Neural progenitor cell (in vitro differentiated cells): ENCODE measurements around the gene CDK18. TPM values are rescaled to one million over a fixed set of nuclear protein-coding genes. Genes with fewer than 3 reads are reported as not detected.

ENCODE experiments used
- DNase-seq: peaks from one replicate; pipeline ENCODE4 v3.0.0-alpha.2; 2016; ENCODE audit warnings: low spot score
- H2AFZ ChIP-seq: fragments of 200-600 bp; sonication (generic); replicated peaks from 2 replicates; pipeline ENCODE4 v1.6.1; 2016; ENCODE audit warnings: antibody characterized with exemption
- H3F3A ChIP-seq: fragments of 200-600 bp; sonication (generic); 2 replicates; pipeline ENCODE4 v1.6.1; 2016; ENCODE audit warnings: antibody characterized with exemption, low read depth
- H3K27ac ChIP-seq: fragments of 200-600 bp; sonication (generic); 2 replicates; pipeline ENCODE4 v1.5.1; 2016; ENCODE audit warnings: mild to moderate bottlenecking
- H3K27me3 ChIP-seq: fragments of 200-600 bp; sonication (generic); 2 replicates; pipeline ENCODE4 v1.6.1; 2016; ENCODE audit warnings: mild to moderate bottlenecking, moderate library complexity
- H3K36me3 ChIP-seq: fragments of 200-600 bp; sonication (generic); 2 replicates; pipeline ENCODE4 v1.5.1; 2016
- H3K4me1 ChIP-seq: fragments of 200-600 bp; sonication (generic); 2 replicates; pipeline ENCODE4 v1.6.1; 2016; ENCODE audit warnings: mixed run types
- H3K4me2 ChIP-seq: fragments of 200-600 bp; sonication (generic); 2 replicates; pipeline ENCODE4 v1.6.1; 2016
- H3K4me3 ChIP-seq: fragments of 200-600 bp; sonication (generic); 2 replicates; pipeline ENCODE4 v1.5.1; 2016
- H3K79me2 ChIP-seq: fragments of 200-600 bp; sonication (generic); 2 replicates; pipeline ENCODE4 v1.6.1; 2016; ENCODE audit warnings: low read depth
- H3K9ac ChIP-seq: fragments of 200-600 bp; sonication (generic); 2 replicates; pipeline ENCODE4 v1.6.1; 2016
- H3K9me3 ChIP-seq: fragments of 200-600 bp; sonication (generic); 2 replicates; pipeline ENCODE4 v1.5.1; 2016; ENCODE audit warnings: low read depth
- H4K20me1 ChIP-seq: fragments of 200-600 bp; sonication (generic); 2 replicates; pipeline ENCODE4 v1.6.1; 2016; ENCODE audit warnings: low read depth
- H3K27ac Mint-ChIP-seq: 3 replicates; pipeline ENCODE4 v1.8.0; 2021; ENCODE audit warnings: mixed read lengths
- H3K27me3 Mint-ChIP-seq: 2 replicates; pipeline ENCODE4 v1.8.0; 2022; ENCODE audit warnings: low read depth, mild to moderate bottlenecking, inconsistent platforms, moderate library complexity, mixed read lengths; ENCODE audit not compliant: insufficient read depth
- H3K36me3 Mint-ChIP-seq: 3 replicates; pipeline ENCODE4 v1.8.0; 2021; ENCODE audit warnings: mixed read lengths
- H3K4me1 Mint-ChIP-seq: 3 replicates; pipeline ENCODE4 v1.8.0; 2021; ENCODE audit warnings: mixed read lengths
- H3K4me3 Mint-ChIP-seq: 3 replicates; pipeline ENCODE4 v1.8.0; 2021; ENCODE audit warnings: mild to moderate bottlenecking, moderate library complexity, mixed read lengths
- H3K9me3 Mint-ChIP-seq: 3 replicates; pipeline ENCODE4 v1.8.0; 2020; ENCODE audit warnings: mixed read lengths
- EZH2 ChIP-seq: fragments of 200-600 bp; sonication (generic); IDR thresholded peaks from 2 replicates; pipeline ENCODE4 v1.6.1; 2017; ENCODE audit warnings: antibody characterized with exemption, mild to moderate bottlenecking, moderate library complexity
- EZH2phosphoT487 ChIP-seq: fragments of 200-600 bp; sonication (generic); IDR thresholded peaks from 2 replicates; pipeline ENCODE4 v1.6.1; 2017; ENCODE audit warnings: antibody characterized with exemption
- total RNA-seq: library from RNA; depleted of rRNA; stranded (reverse); fragments of >200 nt; gene quantifications from 2 replicates; pipeline ENCODE4 v1.2.3, GENCODE V29; 2015; ENCODE audit warnings: low replicate concordance
- TF ChIP-seq, protein P1 (sequence below): fragments of 200-600 bp; sonication (generic); IDR thresholded peaks from 2 replicates; pipeline ENCODE4 v1.5.1; 2017; ENCODE audit warnings: antibody characterized with exemption, mild to moderate bottlenecking

CDK18 gene
- total RNA-seq, 1 donor from 2014 or later: 14.1 TPM

- peaks cover 6% of the 10 kb centered on the region for H3K79me2 ChIP-seq
- H3K4me1 ChIP-seq: peaks cover 22% of the 10 kb centered on the region
- Mint-ChIP-seq H3K36me3 (no peaks in the 10 kb centered on the region), H3K27ac (peak overlapping the region; percentile 17), H3K27me3 (peaks cover 19% of the 10 kb centered on the region), H3K4me1 (peaks cover 42% of the 10 kb centered on the region), H3K9me3 (no peaks in the 10 kb centered on the region), H3K4me3 (no peak overlapping the region)
- H3K9me3 ChIP-seq: no peaks in the 10 kb centered on the region
- peaks cover 15% of the 10 kb centered on the region for H3F3A ChIP-seq
- no peak overlapping the region for H2AFZ ChIP-seq
- TF ChIP-seq, protein P1, sequence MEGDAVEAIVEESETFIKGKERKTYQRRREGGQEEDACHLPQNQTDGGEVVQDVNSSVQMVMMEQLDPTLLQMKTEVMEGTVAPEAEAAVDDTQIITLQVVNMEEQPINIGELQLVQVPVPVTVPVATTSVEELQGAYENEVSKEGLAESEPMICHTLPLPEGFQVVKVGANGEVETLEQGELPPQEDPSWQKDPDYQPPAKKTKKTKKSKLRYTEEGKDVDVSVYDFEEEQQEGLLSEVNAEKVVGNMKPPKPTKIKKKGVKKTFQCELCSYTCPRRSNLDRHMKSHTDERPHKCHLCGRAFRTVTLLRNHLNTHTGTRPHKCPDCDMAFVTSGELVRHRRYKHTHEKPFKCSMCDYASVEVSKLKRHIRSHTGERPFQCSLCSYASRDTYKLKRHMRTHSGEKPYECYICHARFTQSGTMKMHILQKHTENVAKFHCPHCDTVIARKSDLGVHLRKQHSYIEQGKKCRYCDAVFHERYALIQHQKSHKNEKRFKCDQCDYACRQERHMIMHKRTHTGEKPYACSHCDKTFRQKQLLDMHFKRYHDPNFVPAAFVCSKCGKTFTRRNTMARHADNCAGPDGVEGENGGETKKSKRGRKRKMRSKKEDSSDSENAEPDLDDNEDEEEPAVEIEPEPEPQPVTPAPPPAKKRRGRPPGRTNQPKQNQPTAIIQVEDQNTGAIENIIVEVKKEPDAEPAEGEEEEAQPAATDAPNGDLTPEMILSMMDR: no peak
- no peak for TF ChIP-seq EZH2phosphoT487
- TF ChIP-seq EZH2: no peak
- H3K4me2 ChIP-seq: no peak overlapping the region
- DNase-seq: no peak
- no peak overlapping the region for H3K9ac ChIP-seq
- H3K27ac ChIP-seq: no peak overlapping the region
- H3K27me3 ChIP-seq: no peaks in the 10 kb centered on the region
- H4K20me1 ChIP-seq: no peaks in the 10 kb centered on the region
- H3K36me3 ChIP-seq: no peaks in the 10 kb centered on the region
- H3K4me3 ChIP-seq: no peak overlapping the region
Observed at GRCh38 chr1:205500240-205501233, 3.9 kb upstream of the CDK18 start.

DNA sequence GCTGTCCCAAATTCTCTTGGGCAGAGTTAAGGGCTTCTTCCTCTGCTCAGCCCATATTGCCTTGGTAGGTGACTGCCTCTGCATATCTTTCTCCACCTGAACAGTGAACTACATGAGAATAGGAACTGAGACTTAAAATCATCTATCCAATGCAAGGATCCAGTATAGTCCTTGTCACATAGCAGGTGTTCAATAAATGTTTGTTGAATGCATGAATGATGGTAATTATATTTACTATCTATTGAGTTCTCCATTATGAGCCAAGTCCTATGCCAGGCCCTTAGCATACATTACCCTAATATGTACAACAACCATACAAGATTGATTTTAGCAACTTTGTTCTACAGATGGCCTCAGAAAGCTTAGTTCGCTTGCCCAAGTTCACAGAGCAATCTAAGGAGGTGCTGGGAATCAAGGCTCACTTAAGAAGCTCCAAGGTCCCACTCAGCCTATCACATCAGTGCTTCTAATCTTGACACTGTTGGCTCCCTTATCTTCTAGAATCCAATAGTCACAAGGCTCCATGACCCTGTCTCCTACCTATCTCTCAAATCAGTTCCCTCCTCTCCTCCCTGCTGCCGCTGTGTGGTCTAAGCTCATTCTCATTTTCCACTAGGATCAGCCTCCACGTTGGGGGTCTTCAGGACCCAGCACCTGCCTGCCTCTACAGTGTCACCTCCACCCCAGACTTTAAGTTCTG, 2.2 kb upstream of the CDK18 start:
- peaks cover 50% of the 10 kb centered on the region for H3K4me1 Mint-ChIP-seq
- Histone ChIP-seq H3F3A (peaks cover 15% of the 10 kb centered on the region), H3K4me1 (peaks cover 29% of the 10 kb centered on the region), H3K27ac (no peak overlapping the region), H4K20me1 (peaks cover 6% of the 10 kb centered on the region), H3K4me3 (no peak overlapping the region), H3K36me3 (no peaks in the 10 kb centered on the region), H3K9ac (no peak overlapping the region), H3K27me3 (no peaks in the 10 kb centered on the region), H3K79me2 (peaks cover 23% of the 10 kb centered on the region), H2AFZ (no peak overlapping the region), H3K4me2 (no peak overlapping the region), H3K9me3 (no peaks in the 10 kb centered on the region)
- TF ChIP-seq EZH2 (no peak), EZH2phosphoT487 (no peak)
- TF ChIP-seq, protein P1: no peak
- H3K9me3 Mint-ChIP-seq: peaks cover 2% of the 10 kb centered on the region
- H3K27ac Mint-ChIP-seq: no peak overlapping the region
- no peak for DNase-seq
- peaks cover 19% of the 10 kb centered on the region for H3K27me3 Mint-ChIP-seq
- peak overlapping the region; percentile 21 for H3K4me3 Mint-ChIP-seq
- no peaks in the 10 kb centered on the region for H3K36me3 Mint-ChIP-seq

GRCh38 chr1:205502992-205503391, 1.5 kb upstream of the CDK18 start:
- peak overlapping the region; percentile 73 for H3K4me3 Mint-ChIP-seq
- Histone ChIP-seq H3K27me3 (no peaks in the 10 kb centered on the region), H3K9ac (no peak overlapping the region), H3K9me3 (no peaks in the 10 kb centered on the region), H4K20me1 (peaks cover 11% of the 10 kb centered on the region), H3K4me1 (peaks cover 29% of the 10 kb centered on the region), H3K36me3 (no peaks in the 10 kb centered on the region), H2AFZ (no peak overlapping the region), H3F3A (peaks cover 15% of the 10 kb centered on the region), H3K79me2 (peaks cover 26% of the 10 kb centered on the region), H3K27ac (no peak overlapping the region), H3K4me3 (no peak overlapping the region), H3K4me2 (no peak overlapping the region)
- peaks cover 56% of the 10 kb centered on the region for H3K4me1 Mint-ChIP-seq
- H3K9me3 Mint-ChIP-seq: peaks cover 2% of the 10 kb centered on the region
- H3K36me3 Mint-ChIP-seq: no peaks in the 10 kb centered on the region
- TF ChIP-seq, protein P1: no peak
- peaks cover 15% of the 10 kb centered on the region for H3K27me3 Mint-ChIP-seq
- DNase-seq: no peak
- no peak overlapping the region for H3K27ac Mint-ChIP-seq
